CD4-positive, alpha-beta T cell treated with Interleukin-2 at 100 ng/mL for 4 hours (primary cell): ENCODE data around the gene FOXB2.

Experiments used
- DNase-seq: peaks from one replicate; pipeline ENCODE4 v3.0.0-alpha.2; 2020; ENCODE audit warnings: low spot score

The FOXB2 gene

GRCh38 chr9:77066388-77066787 lies 46.9 kb downstream of the FOXB2 start:
- DNase-seq: no peak
